Measurements from ENCODE around the gene CMTM2. TPM values are rescaled to one million over a fixed set of nuclear protein-coding genes. Genes with fewer than 3 reads are reported as not detected.

CMTM2 gene
- total and polyA plus RNA-seq, 9 of the 15 experiments (the other 6 are each of a cell fraction or from before 2014, with no cell fraction given) = not detected

DNA sequence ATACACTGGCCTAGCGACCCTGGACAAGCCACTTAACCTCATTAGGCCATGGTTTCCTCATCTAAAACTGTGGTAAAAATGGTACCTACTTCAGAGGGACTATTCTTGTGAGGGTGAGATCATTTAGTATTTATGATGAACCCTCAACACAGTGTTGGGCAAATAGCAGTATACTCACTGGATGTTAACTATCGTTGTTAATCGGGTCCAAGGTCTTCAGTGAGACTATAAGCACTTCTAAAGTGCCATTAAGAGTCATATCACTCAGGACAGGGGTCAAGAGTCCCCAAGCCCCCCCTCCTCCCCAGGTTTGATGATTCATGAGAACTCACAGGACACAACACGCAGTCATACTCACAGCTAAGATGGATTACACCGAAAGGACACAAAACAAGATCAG, 40.4 kb upstream of the CMTM2 start (continued):
- no peak for TF ChIP-seq ZBTB40 (IDR thresholded peaks at IDR 0.05)
- no peak for TF ChIP-seq ZBTB40 (CRISPR knock-in tag; IDR thresholded peaks at IDR 0.05)
- no peak for TF ChIP-seq ZNF766 (CRISPR knock-in tag; conservative IDR thresholded peaks at IDR 0.05)
- no peak for TF ChIP-seq ZNF133 (CRISPR knock-in tag; IDR thresholded peaks at IDR 0.05)
- TF ChIP-seq ZNF431 (CRISPR knock-in tag; IDR thresholded peaks at IDR 0.05) = no peak
- no peak for TF ChIP-seq PTBP1 (IDR thresholded peaks at IDR 0.05; ENCODE audit: low read depth, low read length)
- no peak for TF ChIP-seq SMARCE1 (IDR thresholded peaks at IDR 0.05)
- TF ChIP-seq MAFK (IDR thresholded peaks at IDR 0.05; ENCODE audit: low read length) = no peak
- no peak for TF ChIP-seq SREBF1 (IDR thresholded peaks at IDR 0.05; ENCODE audit: borderline replicate concordance, low read depth, low read length)
- no peak for TF ChIP-seq SIX5 (IDR thresholded peaks at IDR 0.05; ENCODE audit: borderline replicate concordance in 1 of 2, insufficient read depth in 1 of 2, low read depth in 1 of 2, low read length in 2 of 2)
- no peak for TF ChIP-seq HIVEP1 (CRISPR knock-in tag; IDR thresholded peaks at IDR 0.05)
- no peak for TF ChIP-seq NEUROD1 (IDR thresholded peaks at IDR 0.05; ENCODE audit: borderline replicate concordance, low read depth, low read length, partially characterized antibody)
- no peak for TF ChIP-seq SOX6 (IDR thresholded peaks at IDR 0.05)
- TF ChIP-seq CBFA2T3 (IDR thresholded peaks at IDR 0.05) = no peak

Measured in K562 (cell line).